HepG2 (cell line): ENCODE results near the gene RNF183. TPM values are rescaled to one million over a fixed set of nuclear protein-coding genes. Genes with fewer than 3 reads are reported as not detected.

Experiments
- ATAC-seq: fragments of 200-7000 bp; cut with Tn5 transposase; 3 replicates; pipeline ENCODE4 v1.9.1; 2020; ENCODE audit warnings: mild to moderate bottlenecking, moderate library complexity
- BruUV-seq: library from RNA; stranded (reverse); fragments of 400-500 nt; replicated peaks from 2 replicates; lab custom pipeline; 2021; lab: Mats Ljungman, UMichigan
- CTCF ChIA-PET: fragments of 300-600 bp; formaldehyde crosslinking; extraction: SDS; loops from one replicate; lab custom pipeline; 2021; ENCODE audit warnings: low total read pairs, inconsistent platforms, low intra/inter-chr PET ratio; lab: Yijun Ruan, JAX
- POLR2A ChIA-PET: fragments of 350-600 bp; sonication (Branson Sonifier 250); formaldehyde crosslinking; loops from one replicate; lab custom pipeline; 2020; ENCODE audit warnings: antibody characterized with exemption, inconsistent platforms; lab: Yijun Ruan, JAX
- DNase-seq: peaks from one replicate; pipeline ENCODE4 v3.0.0-alpha.2; 2015; ENCODE audit warnings: low spot score
- FAIRE-seq: peaks from 3 replicates; lab custom pipeline; 2011; peaks lifted over from hg19 to GRCh38; lab: Jason Lieb, UNC
- H2AFZ ChIP-seq: one replicate; pipeline ENCODE4 v1.6.1; 2011; ENCODE audit warnings: low read length, inconsistent platforms
- H3K27ac ChIP-seq: fragments of 300-600 bp; 3 replicates; pipeline ENCODE4 v1.8.0; 2011; ENCODE audit warnings: mixed run types, mild to moderate bottlenecking, mixed read lengths, low read length, inconsistent platforms; ENCODE audit not compliant: insufficient read depth; ENCODE audit errors: extremely low read length
- H3K27me3 ChIP-seq, 2 experiments: fragments of 200-600 bp in 1 of 2; 2 replicates in 1 of 2; 3 replicates in 1 of 2; pipeline versions ENCODE4 v1.6.0 to v1.8.0; 2011; ENCODE audit warnings: low read length in 2 of 2, mild to moderate bottlenecking in 2 of 2, moderate library complexity in 2 of 2, inconsistent platforms in 1 of 2; ENCODE audit not compliant: insufficient read depth in 2 of 2, control insufficient read depth in 1 of 2
- H3K36me3 ChIP-seq, 2 experiments: fragments of 200-600 bp in 1 of 2; replicated peaks in 1 of 2; 2 replicates in 1 of 2; 3 replicates in 1 of 2; pipeline versions ENCODE4 v1.5.1 to v1.8.0; 2011; ENCODE audit warnings: low read length in 2 of 2, inconsistent platforms in 1 of 2; ENCODE audit not compliant: insufficient read depth in 2 of 2, control insufficient read depth in 1 of 2
- H3K4me1 ChIP-seq: 2 replicates; pipeline ENCODE4 v1.5.1; 2012; ENCODE audit warnings: low read length, inconsistent platforms; ENCODE audit not compliant: insufficient read depth
- H3K4me2 ChIP-seq: 2 replicates; pipeline ENCODE4 v1.6.0; 2011; ENCODE audit warnings: low read depth, low read length, inconsistent platforms
- H3K4me3 ChIP-seq, 3 experiments: fragments of 200-600 bp in 1 of 3; sonication (generic), shearing (Covaris generic) in 1 of 3; replicated peaks in 1 of 3; 2 replicates each; pipeline ENCODE4 v1.5.1; 2011 to 2016; ENCODE audit warnings: low read length in 3 of 3, inconsistent platforms in 2 of 3, low read depth in 2 of 3, mild to moderate bottlenecking in 2 of 3, control low read depth in 1 of 3, mixed read lengths in 1 of 3; ENCODE audit not compliant: insufficient read depth in 1 of 3
- H3K79me2 ChIP-seq: one replicate; pipeline ENCODE4 v1.6.1; 2011; ENCODE audit warnings: low read length, inconsistent platforms; ENCODE audit not compliant: insufficient read depth
- H3K9ac ChIP-seq: 2 replicates; pipeline ENCODE4 v1.6.0; 2011; ENCODE audit warnings: mild to moderate bottlenecking, low read depth, low read length, inconsistent platforms; ENCODE audit not compliant: insufficient read depth
- H3K9me3 ChIP-seq: 2 replicates; pipeline ENCODE4 v1.5.1; 2012; ENCODE audit warnings: mild to moderate bottlenecking, low read length
- H4K20me1 ChIP-seq: 2 replicates; pipeline ENCODE4 v1.6.0; 2011; ENCODE audit warnings: inconsistent platforms, mild to moderate bottlenecking, low read length, moderate library complexity; ENCODE audit not compliant: insufficient read depth
- BCL6 ChIP-seq: IDR thresholded peaks from 2 replicates; pipeline ENCODE4 v1.6.1; 2016; ENCODE audit warnings: missing genetic modification reagents, missing compliant biosample characterization
- CBX2 ChIP-seq, 2 experiments: fragments of 200-600 bp in 1 of 2; sonication (generic); formaldehyde crosslinking in 1 of 2; IDR thresholded peaks; 2 replicates each; pipeline versions ENCODE4 v1.7.0 to v1.8.1; 2018 to 2022; ENCODE audit warnings: low read depth in 2 of 2, low read length in 1 of 2, mild to moderate bottlenecking in 1 of 2, missing genetic modification reagents in 1 of 2
- CEBPB ChIP-seq: IDR thresholded peaks from 2 replicates; pipeline ENCODE4 v1.6.1; 2011; ENCODE audit warnings: low read depth, low read length, improper control_type of control experiment, borderline replicate concordance
- ELK4 ChIP-seq: sonication (generic); formaldehyde crosslinking; IDR thresholded peaks from 2 replicates; pipeline ENCODE4 v1.9.0; 2021; ENCODE audit warnings: missing genetic modification reagents, borderline replicate concordance
- MTA1 ChIP-seq: sonication (generic); formaldehyde crosslinking; IDR thresholded peaks from 2 replicates; pipeline ENCODE4 v1.4.0; 2020; ENCODE audit warnings: missing genetic modification reagents, mild to moderate bottlenecking, borderline replicate concordance
- NCOR1 ChIP-seq: fragments of 200-600 bp; sonication (generic); IDR thresholded peaks from 2 replicates; pipeline ENCODE4 v1.7.0; 2017; ENCODE audit warnings: antibody characterized with exemption, low read length, borderline replicate concordance
- NFYB ChIP-seq: sonication (generic); formaldehyde crosslinking; IDR thresholded peaks from 2 replicates; pipeline ENCODE4 v1.4.0; 2020; ENCODE audit warnings: missing genetic modification reagents
- NRL ChIP-seq: sonication (generic); formaldehyde crosslinking; IDR thresholded peaks from 2 replicates; pipeline ENCODE4 v1.5.0; 2020; ENCODE audit warnings: missing genetic modification reagents, mild to moderate bottlenecking, moderate library complexity, borderline replicate concordance
- PBX2 ChIP-seq: IDR thresholded peaks from 2 replicates; pipeline ENCODE4 v1.6.1; 2016; ENCODE audit warnings: control low read depth
- ZMAT5 ChIP-seq: sonication (generic); formaldehyde crosslinking; IDR thresholded peaks from 2 replicates; pipeline ENCODE4 v1.5.0; 2020; ENCODE audit warnings: mild to moderate bottlenecking, low read depth, missing genetic modification reagents, borderline replicate concordance
- ZNF180 ChIP-seq: sonication (generic); formaldehyde crosslinking; IDR thresholded peaks from 2 replicates; pipeline ENCODE4 v1.4.0; 2020; ENCODE audit warnings: low read depth, missing genetic modification reagents, borderline replicate concordance
- ZNF263 ChIP-seq: sonication (generic); formaldehyde crosslinking; IDR thresholded peaks from 2 replicates; pipeline ENCODE4 v1.4.0; 2020; ENCODE audit warnings: missing genetic modification reagents
- ZNF292 ChIP-seq: sonication (generic); formaldehyde crosslinking; IDR thresholded peaks from 2 replicates; pipeline ENCODE4 v1.8.1; 2022; ENCODE audit warnings: mild to moderate bottlenecking, low read depth, missing genetic modification reagents, borderline replicate concordance
- ZNF557 ChIP-seq: sonication (generic); formaldehyde crosslinking; IDR thresholded peaks from 2 replicates; pipeline ENCODE4 v1.4.0; 2020; ENCODE audit warnings: missing genetic modification reagents
- ZNF720 ChIP-seq: sonication (generic); formaldehyde crosslinking; IDR thresholded peaks from 2 replicates; pipeline ENCODE4 v1.4.0; 2020; ENCODE audit warnings: missing genetic modification reagents
- ZNF83 ChIP-seq: sonication (generic); formaldehyde crosslinking; IDR thresholded peaks from 2 replicates; pipeline ENCODE4 v1.4.0; 2020; ENCODE audit warnings: missing genetic modification reagents, mild to moderate bottlenecking, borderline replicate concordance
- WGBS: methylation state at CpG from one replicate; pipeline ENCODE4 v1.1.6; 2017; ENCODE audit warnings: low lambda C conversion rate; 5-methylcytosine and 5-hydroxymethylcytosine counted together
- in situ Hi-C: cut with HindIII; loops from 2 replicates; pipeline ENCODE4 v1.10.0; 2017; ENCODE audit warnings: low pct_unique_long_range_greater_than_20kb; ENCODE audit not compliant: extremely low pct_ligation_motif_present
- intact Hi-C: fragments of 100-400 bp; cut with micrococcal nuclease; formaldehyde crosslinking; loops from one replicate; pipeline ENCODE4 v1.10.0; 2022; ENCODE audit not compliant: unreplicated experiment
- polyA plus RNA-seq, 8 experiments: library from polyadenylated mRNA; depleted of rRNA in 3 of 8; stranded (reverse) in 7 of 8; unstranded in 1 of 8; fragments of >200 nt; fragmentation: Illumina TruSeq in 4 of 8; extraction: Trizol in 4 of 8; gene quantifications; 2 replicates each; pipeline versions ENCODE4 v1.2.1 to v1.2.3, GENCODE V29; 2011 to 2016; ENCODE audit warnings: low read depth in 4 of 8, missing spikeins in 1 of 8, mixed read lengths in 1 of 8; ENCODE audit not compliant: insufficient read depth in 1 of 8
- total RNA-seq, 5 experiments: library from RNA; depleted of rRNA; stranded (reverse); fragments of >200 nt; fragmentation: Illumina TruSeq; extraction: Trizol; gene quantifications; 2 replicates each; pipeline ENCODE4 v1.2.3, GENCODE V29; 2016; ENCODE audit warnings: low read depth in 1 of 5
- TF ChIP-seq, protein P1 (sequence below): sonication (generic); formaldehyde crosslinking; IDR thresholded peaks from 2 replicates; pipeline ENCODE4 v1.5.1; 2020; ENCODE audit warnings: missing genetic modification reagents, mild to moderate bottlenecking, borderline replicate concordance
- TF ChIP-seq, protein P2 (sequence below): sonication (generic); formaldehyde crosslinking; IDR thresholded peaks from 2 replicates; pipeline ENCODE4 v1.5.1; 2020; ENCODE audit warnings: missing genetic modification reagents, mild to moderate bottlenecking, borderline replicate concordance
- TF ChIP-seq, protein P3 (sequence below): sonication (generic); formaldehyde crosslinking; IDR thresholded peaks from 2 replicates; pipeline ENCODE4 v1.5.0; 2020; ENCODE audit warnings: missing genetic modification reagents

The RNF183 gene
- total and polyA plus RNA-seq, 2 of the 13 experiments (the other 11 are each of a cell fraction or from before 2014, with no cell fraction given) = 0.13 to 6.5 TPM

- H2AFZ ChIP-seq = no peak overlapping the region
- H3K9me3 ChIP-seq = no peaks in the 10 kb centered on the region
- no peak overlapping the region for H3K9ac ChIP-seq
- no peak overlapping the region for H3K4me3 ChIP-seq
- in situ Hi-C loops (no loop called here), intact Hi-C loops (no loop called here)
- ATAC-seq (no peak), DNase-seq (no peak), FAIRE-seq (no peak)
- no peak overlapping the region for H3K27ac ChIP-seq
- no peak overlapping the region for H3K4me2 ChIP-seq
- H3K4me1 ChIP-seq = no peaks in the 10 kb centered on the region
- BruUV-seq = no TSS peak
- H3K79me2 ChIP-seq = no peaks in the 10 kb centered on the region
- no peaks in the 10 kb centered on the region for H4K20me1 ChIP-seq
- H3K36me3 ChIP-seq = no peaks in the 10 kb centered on the region
- ChIA-PET POLR2A (interaction anchor here (1.1 kb wide), 1 partner anchor 17 kb away, joined by 3 read pairs; no protein-coding TSS in a partner anchor), CTCF (no interaction called here)
- H3K27me3 ChIP-seq = no peaks in the 10 kb centered on the region
- 48% methylated on average over 6 of the region's 6 CpGs for WGBS
- TF ChIP-seq NCOR1 (no peak), ZNF180 (no peak), ZNF83 (no peak), ZNF720 (no peak), ZNF292 (no peak), NRL (CRISPR knock-in tag) (no peak), ZMAT5 (CRISPR knock-in tag) (no peak), CBX2 (IDR thresholded peaks at IDR 0.05; ENCODE audit: low read depth, low read length) (no peak), CBX2 (CRISPR knock-in tag; IDR thresholded peaks at IDR 0.05; ENCODE audit: low read depth) (no peak), NFYB (CRISPR knock-in tag) (no peak), MTA1 (CRISPR knock-in tag) (no peak), PBX2 (CRISPR knock-in tag) (no peak), ZNF557 (CRISPR knock-in tag) (no peak), CEBPB (no peak), BCL6 (CRISPR knock-in tag) (no peak), ZNF263 (no peak), ELK4 (CRISPR knock-in tag) (no peak)
- TF ChIP-seq, protein P1, sequence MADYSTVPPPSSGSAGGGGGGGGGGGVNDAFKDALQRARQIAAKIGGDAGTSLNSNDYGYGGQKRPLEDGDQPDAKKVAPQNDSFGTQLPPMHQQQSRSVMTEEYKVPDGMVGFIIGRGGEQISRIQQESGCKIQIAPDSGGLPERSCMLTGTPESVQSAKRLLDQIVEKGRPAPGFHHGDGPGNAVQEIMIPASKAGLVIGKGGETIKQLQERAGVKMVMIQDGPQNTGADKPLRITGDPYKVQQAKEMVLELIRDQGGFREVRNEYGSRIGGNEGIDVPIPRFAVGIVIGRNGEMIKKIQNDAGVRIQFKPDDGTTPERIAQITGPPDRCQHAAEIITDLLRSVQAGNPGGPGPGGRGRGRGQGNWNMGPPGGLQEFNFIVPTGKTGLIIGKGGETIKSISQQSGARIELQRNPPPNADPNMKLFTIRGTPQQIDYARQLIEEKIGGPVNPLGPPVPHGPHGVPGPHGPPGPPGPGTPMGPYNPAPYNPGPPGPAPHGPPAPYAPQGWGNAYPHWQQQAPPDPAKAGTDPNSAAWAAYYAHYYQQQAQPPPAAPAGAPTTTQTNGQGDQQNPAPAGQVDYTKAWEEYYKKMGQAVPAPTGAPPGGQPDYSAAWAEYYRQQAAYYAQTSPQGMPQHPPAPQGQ (CRISPR knock-in tag) = no peak
- TF ChIP-seq, protein P2, sequence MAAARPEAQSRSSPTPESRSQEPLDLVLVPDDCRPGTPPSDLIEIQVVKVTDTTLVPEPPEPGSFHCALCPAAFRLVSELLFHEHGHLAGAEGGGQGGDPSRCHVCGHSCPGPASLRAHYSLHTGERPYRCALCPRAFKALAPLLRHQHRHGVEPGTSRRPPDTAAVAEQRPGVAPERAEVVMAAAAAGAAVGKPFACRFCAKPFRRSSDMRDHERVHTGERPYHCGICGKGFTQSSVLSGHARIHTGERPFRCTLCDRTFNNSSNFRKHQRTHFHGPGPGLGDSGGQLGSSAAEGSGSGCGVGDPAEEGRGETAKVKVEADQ (CRISPR knock-in tag) = no peak
- TF ChIP-seq, protein P3, sequence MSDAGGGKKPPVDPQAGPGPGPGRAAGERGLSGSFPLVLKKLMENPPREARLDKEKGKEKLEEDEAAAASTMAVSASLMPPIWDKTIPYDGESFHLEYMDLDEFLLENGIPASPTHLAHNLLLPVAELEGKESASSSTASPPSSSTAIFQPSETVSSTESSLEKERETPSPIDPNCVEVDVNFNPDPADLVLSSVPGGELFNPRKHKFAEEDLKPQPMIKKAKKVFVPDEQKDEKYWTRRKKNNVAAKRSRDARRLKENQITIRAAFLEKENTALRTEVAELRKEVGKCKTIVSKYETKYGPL (CRISPR knock-in tag) = no peak
These were observed 19.5 kb upstream of the RNF183 start for GRCh38 chr9:113322671-113323070.
